WERI-Rb-1 (cell line): ENCODE measurements around the gene DYNLT3.

Experiments
- DNase-seq: peaks from one replicate; pipeline ENCODE4 v3.0.0-alpha.2; 2020
- H3K27ac ChIP-seq: fragments of 250-450 bp; sonication (Bioruptor Pico); 2 replicates; pipeline ENCODE4 v1.5.1; 2020; ENCODE audit warnings: mild to moderate bottlenecking, moderate library complexity
- H3K27me3 ChIP-seq: fragments of 250-450 bp; sonication (Bioruptor Pico); 2 replicates; pipeline ENCODE4 v1.5.1; 2021; ENCODE audit warnings: mild to moderate bottlenecking, low read depth, moderate library complexity; ENCODE audit not compliant: insufficient read depth, severe bottlenecking
- H3K36me3 ChIP-seq: fragments of 250-450 bp; sonication (Bioruptor Pico); 2 replicates; pipeline ENCODE4 v1.5.1; 2020; ENCODE audit warnings: mild to moderate bottlenecking, moderate library complexity
- H3K4me3 ChIP-seq: 2 replicates; pipeline ENCODE4 v1.5.1; 2011; ENCODE audit warnings: low read depth, mild to moderate bottlenecking, control low read depth, low read length
- H3K9me3 ChIP-seq: fragments of 250-450 bp; sonication (Bioruptor Pico); 2 replicates; pipeline ENCODE4 v1.5.1; 2021; ENCODE audit warnings: mild to moderate bottlenecking, moderate library complexity; ENCODE audit not compliant: severe bottlenecking
- CTCF ChIP-seq: IDR thresholded peaks from 2 replicates; pipeline ENCODE4 v1.5.1; 2011; ENCODE audit warnings: low read depth, mild to moderate bottlenecking, control low read depth, inconsistent platforms, low read length

Gene DYNLT3

GRCh38 chrX:37824491-37825214 lies 22.7 kb downstream of the DYNLT3 start:
- Histone ChIP-seq H3K27me3 (no peaks in the 10 kb centered on the region), H3K9me3 (no peaks in the 10 kb centered on the region), H3K27ac (no peak overlapping the region), H3K4me3 (no peak overlapping the region), H3K36me3 (no peaks in the 10 kb centered on the region)
- DNase-seq: no peak
- TF ChIP-seq CTCF: no peak

- no peak for TF ChIP-seq CTCF
- Histone ChIP-seq H3K4me3 (no peak overlapping the region), H3K27ac (no peak overlapping the region), H3K9me3 (no peaks in the 10 kb centered on the region), H3K27me3 (no peaks in the 10 kb centered on the region), H3K36me3 (no peaks in the 10 kb centered on the region)
- no peak for DNase-seq
Measured at GRCh38 chrX:37820646-37821045, 26.7 kb downstream of the DYNLT3 start.

GRCh38 chrX:37818031-37818430 lies 29.3 kb downstream of the DYNLT3 start:
- Histone ChIP-seq H3K27ac (no peak overlapping the region), H3K9me3 (no peaks in the 10 kb centered on the region), H3K4me3 (no peak overlapping the region), H3K36me3 (no peaks in the 10 kb centered on the region), H3K27me3 (no peaks in the 10 kb centered on the region)
- no peak for TF ChIP-seq CTCF
- no peak for DNase-seq

- DNase-seq: no peak
- Histone ChIP-seq H3K36me3 (no peaks in the 10 kb centered on the region), H3K4me3 (no peak overlapping the region), H3K27me3 (no peaks in the 10 kb centered on the region), H3K9me3 (no peaks in the 10 kb centered on the region), H3K27ac (no peak overlapping the region)
- TF ChIP-seq CTCF: no peak
Measured at GRCh38 chrX:37817579-37817978, 29.8 kb downstream of the DYNLT3 start.

GRCh38 chrX:37817176-37817575 lies 30.2 kb downstream of the DYNLT3 start:
- no peaks in the 10 kb centered on the region for H3K36me3 ChIP-seq
- DNase-seq: no peak
- H3K27ac ChIP-seq: no peak overlapping the region
- H3K27me3 ChIP-seq: no peaks in the 10 kb centered on the region
- no peak overlapping the region for H3K4me3 ChIP-seq
- H3K9me3 ChIP-seq: no peaks in the 10 kb centered on the region
- TF ChIP-seq CTCF: no peak

- no peak for DNase-seq
- no peak overlapping the region for H3K27ac ChIP-seq
- H3K36me3 ChIP-seq: no peaks in the 10 kb centered on the region
- TF ChIP-seq CTCF: no peak
- H3K27me3 ChIP-seq: no peaks in the 10 kb centered on the region
- H3K4me3 ChIP-seq: no peak overlapping the region
- no peaks in the 10 kb centered on the region for H3K9me3 ChIP-seq
Measured at GRCh38 chrX:37816766-37817165, 30.6 kb downstream of the DYNLT3 start.
